DND-41 (cell line): ENCODE measurements around the gene ZSWIM5.
"Not testable (repeated sequence)": the region's sequence is repeated elsewhere in the genome, so short reads cannot be mapped to it uniquely, and the experiment has no call there.

Experiments used
- ATAC-seq: fragments of 200-7000 bp; cut with Tn5 transposase; 3 replicates; pipeline ENCODE4 v1.9.1; 2021; ENCODE audit warnings: low read depth; ENCODE audit not compliant: insufficient read depth
- DNase-seq: peaks from one replicate; pipeline ENCODE4 v3.0.0-alpha.2; 2020
- H2AFZ ChIP-seq: 2 replicates; pipeline ENCODE4 v1.6.0; 2012; ENCODE audit warnings: low read depth, low read length
- H3K27ac ChIP-seq: 2 replicates; pipeline ENCODE4 v1.5.1; 2012; ENCODE audit warnings: low read length, inconsistent platforms
- H3K27me3 ChIP-seq: fragments of 200-600 bp; sonication (generic); 2 replicates; pipeline ENCODE4 v1.6.0; 2012; ENCODE audit warnings: low read length, mild to moderate bottlenecking, inconsistent platforms; ENCODE audit not compliant: insufficient read depth, poor library complexity
- H3K36me3 ChIP-seq: 2 replicates; pipeline ENCODE4 v1.5.1; 2012; ENCODE audit warnings: low read length, inconsistent platforms; ENCODE audit not compliant: insufficient read depth
- H3K4me1 ChIP-seq: 2 replicates; pipeline ENCODE4 v1.5.1; 2012; ENCODE audit warnings: mild to moderate bottlenecking, low read length; ENCODE audit not compliant: insufficient read depth
- H3K4me2 ChIP-seq: 2 replicates; pipeline ENCODE4 v1.6.0; 2012; ENCODE audit warnings: mild to moderate bottlenecking, moderate library complexity, low read length, inconsistent platforms; ENCODE audit not compliant: insufficient read depth
- H3K4me3 ChIP-seq, 2 experiments: fragments of 200-600 bp in 1 of 2; shearing (Covaris generic) in 1 of 2; 2 replicates each; pipeline ENCODE4 v1.5.1; 2012 to 2016; ENCODE audit warnings: inconsistent platforms in 2 of 2, low read length in 2 of 2, mild to moderate bottlenecking in 2 of 2, low read depth in 1 of 2, moderate library complexity in 1 of 2
- H3K79me2 ChIP-seq: 2 replicates; pipeline ENCODE4 v1.6.0; 2012; ENCODE audit warnings: low read length, inconsistent platforms; ENCODE audit not compliant: insufficient read depth
- H3K9ac ChIP-seq: 2 replicates; pipeline ENCODE4 v1.6.0; 2012; ENCODE audit warnings: low read depth, mild to moderate bottlenecking, inconsistent platforms, low read length, moderate library complexity
- H3K9me3 ChIP-seq: 2 replicates; pipeline ENCODE4 v1.5.1; 2012; ENCODE audit warnings: low read length, moderate library complexity, mild to moderate bottlenecking, inconsistent platforms; ENCODE audit not compliant: insufficient read depth, severe bottlenecking
- H4K20me1 ChIP-seq: 2 replicates; pipeline ENCODE4 v1.6.0; 2012; ENCODE audit warnings: low read length; ENCODE audit not compliant: insufficient read depth
- CTCF ChIP-seq: IDR thresholded peaks from 2 replicates; pipeline ENCODE4 v1.5.1; 2012; ENCODE audit warnings: borderline replicate concordance, low read length, moderate library complexity, mild to moderate bottlenecking; ENCODE audit not compliant: poor library complexity, severe bottlenecking; ENCODE audit errors: extremely low read depth
- EZH2 ChIP-seq: IDR thresholded peaks from 3 replicates; pipeline ENCODE4 v1.6.1; 2012; ENCODE audit warnings: borderline replicate concordance, low read depth, mild to moderate bottlenecking, moderate library complexity, low read length, inconsistent platforms; ENCODE audit not compliant: severe bottlenecking

ZSWIM5 gene

GRCh38 chr1:45095450-45095849 lies 111.0 kb downstream of the ZSWIM5 start:
- no peaks in the 10 kb centered on the region for H3K36me3 ChIP-seq
- H2AFZ ChIP-seq = no peak overlapping the region
- H3K27me3 ChIP-seq = peaks cover 3% of the 10 kb centered on the region
- no peaks in the 10 kb centered on the region for H3K79me2 ChIP-seq
- H3K9me3 ChIP-seq = no peaks in the 10 kb centered on the region
- H3K4me2 ChIP-seq = no peak overlapping the region
- no peak overlapping the region for H3K9ac ChIP-seq
- DNase-seq (no peak), ATAC-seq (no peak)
- no peak for TF ChIP-seq EZH2
- no peak for TF ChIP-seq CTCF
- no peak overlapping the region for H3K27ac ChIP-seq
- H4K20me1 ChIP-seq = no peaks in the 10 kb centered on the region
- H3K4me1 ChIP-seq = no peaks in the 10 kb centered on the region
- H3K4me3 ChIP-seq = no peak overlapping the region

GRCh38 chr1:45094371-45094770 lies 112.0 kb downstream of the ZSWIM5 start:
- not testable (repeated sequence) for H4K20me1 ChIP-seq, H3K9ac ChIP-seq, H2AFZ ChIP-seq, H3K79me2 ChIP-seq, DNase-seq, H3K4me2 ChIP-seq, H3K27ac ChIP-seq, H3K4me3 ChIP-seq, ATAC-seq, H3K4me1 ChIP-seq, H3K9me3 ChIP-seq, H3K36me3 ChIP-seq, H3K27me3 ChIP-seq

GRCh38 chr1:45093334-45093733 lies 113.1 kb downstream of the ZSWIM5 start:
- Histone ChIP-seq H3K36me3 (no peaks in the 10 kb centered on the region), H3K79me2 (no peaks in the 10 kb centered on the region), H3K4me1 (no peaks in the 10 kb centered on the region), H3K27me3 (peaks cover 3% of the 10 kb centered on the region), H3K9ac (no peak overlapping the region), H4K20me1 (no peaks in the 10 kb centered on the region), H2AFZ (no peak overlapping the region), H3K4me2 (no peak overlapping the region), H3K27ac (no peak overlapping the region), H3K9me3 (no peaks in the 10 kb centered on the region), H3K4me3 (no peak overlapping the region)
- ATAC-seq = no peak
- no peak for DNase-seq
- no peak for TF ChIP-seq EZH2
- no peak for TF ChIP-seq CTCF

- Histone ChIP-seq H2AFZ (no peak overlapping the region), H3K36me3 (no peaks in the 10 kb centered on the region), H3K27me3 (no peaks in the 10 kb centered on the region), H3K27ac (no peak overlapping the region), H3K9ac (no peak overlapping the region), H3K4me1 (no peaks in the 10 kb centered on the region), H3K79me2 (no peaks in the 10 kb centered on the region), H3K4me3 (no peak overlapping the region), H3K4me2 (no peak overlapping the region), H4K20me1 (no peaks in the 10 kb centered on the region), H3K9me3 (no peaks in the 10 kb centered on the region)
- ATAC-seq = no peak
- TF ChIP-seq CTCF = no peak
- TF ChIP-seq EZH2 = no peak
- no peak for DNase-seq
These were observed 116.7 kb downstream of the ZSWIM5 start for GRCh38 chr1:45089711-45090110.
